Upper lobe of left lung (tissue), 4 donors: ENCODE results near the gene GLI3.

Experiments
- CTCF ChIP-seq, 6 experiments: fragments of 450-650 bp in 4 of 6; fragments of 200-600 bp in 2 of 6; sonication (generic) in 2 of 6; IDR thresholded peaks; one replicate each; pipeline ENCODE4 v1.5.1; 2016 to 2019; ENCODE audit warnings: antibody characterized with exemption in 6 of 6
- POLR2A ChIP-seq, 4 donors: fragments of 450-650 bp; IDR thresholded peaks; one replicate each; pipeline ENCODE4 v1.5.1; 2016 to 2017; ENCODE audit warnings: antibody characterized with exemption in 4 of 4, mild to moderate bottlenecking in 2 of 4
- POLR2AphosphoS5 ChIP-seq, 2 donors: sonication (generic); formaldehyde crosslinking; IDR thresholded peaks; one replicate each; pipeline ENCODE4 v1.5.1; 2017; ENCODE audit warnings: antibody characterized with exemption in 2 of 2

- TF ChIP-seq CTCF (IDR thresholded peaks at IDR 0.05) (no peak), POLR2A (IDR thresholded peaks at IDR 0.05) (no peak), POLR2AphosphoS5 (IDR thresholded peaks at IDR 0.05) (no peak)
These were observed 203.5 kb downstream of the GLI3 start for GRCh38 chr7:42033480-42033879.
